Measurements from ENCODE around the gene MELTF. TPM values are rescaled to one million over a fixed set of nuclear protein-coding genes. Genes with fewer than 3 reads are reported as not detected.

The MELTF gene
- total and polyA plus RNA-seq, 7 experiments from 2014 or later = 0.09 to 7.6 (median 1.8) TPM; not detected in 1

GRCh38 chr3:196954832-196955231 is 74.8 kb downstream of the MELTF start:
- Histone ChIP-seq H3K4me3 (ENCODE audit: low read length) (no peak overlapping the region), H3K4me1 (ENCODE audit: control insufficient read depth in 2 of 2, insufficient read depth in 2 of 2, low read length in 2 of 2) (no peaks in the 10 kb centered on the region), H3K27ac (ENCODE audit: low read depth, low read length) (no peak overlapping the region), H3K36me3 (ENCODE audit: control insufficient read depth in 2 of 3, insufficient read depth in 3 of 3, low read length in 3 of 3) (no peaks in the 10 kb centered on the region), H3K27me3 (ENCODE audit: control insufficient read depth in 2 of 2, insufficient read depth in 2 of 2, low read length in 2 of 2) (no peaks in the 10 kb centered on the region), H3K9me3 (ENCODE audit: control insufficient read depth in 2 of 3, low read length in 3 of 3) (no peaks in the 10 kb centered on the region)
- Mint-ChIP-seq H3K9me3 (peaks cover 0 to 1% (median 0%) of the 10 kb centered on the region in 11 donors), H3K4me1 (peaks cover 0 to 4% (median 0%) of the 10 kb centered on the region in 7 donors), H3K4me3 (no peak overlapping the region), H3K27me3 (peaks cover 0 to 17% (median 0%) of the 10 kb centered on the region in 5 donors), H3K36me3 (peaks cover 0 to 4% (median 0%) of the 10 kb centered on the region in 5 donors), H3K27ac (no peak overlapping the region)
- DNase-seq (no peak), ATAC-seq (no peak)
- ChIA-PET CTCF (no interaction called here), POLR2A (interaction anchor here (0.6 kb wide), 1 partner anchor 214 kb away, joined by 3 read pairs; no protein-coding TSS in a partner anchor)
- intact Hi-C loops (cut with micrococcal nuclease) = no loop called here

Other genes starting within 250 kb of the MELTF start
- 10 to 100 TPM; 40.6 to 59.4 (median 43.1) TPM for gene SENP5, start 161.9 kb downstream of the MELTF start, total RNA-seq
- 1 to 10 TPM; 6.8 to 7.5 TPM for gene SENP5, start 161.9 kb downstream of the MELTF start, polyA plus RNA-seq
- 10 to 100 TPM; 42.9 to 77.3 (median 67.5) TPM for gene NCBP2, start 87.3 kb downstream of the MELTF start, total RNA-seq
- gene NCBP2, start 87.3 kb downstream of the MELTF start, polyA plus RNA-seq = 10 to 100 TPM; 74.3 to 96.9 TPM
- 1 to 10 TPM in 2 of 5 experiments, under 1 TPM in 2, not detected in 1; 0.22 to 2.7 (median 1.6) TPM for gene PIGZ, start 61.0 kb downstream of the MELTF start, total RNA-seq
- under 1 TPM; 0.20 to 0.65 TPM for gene PIGZ, start 61.0 kb downstream of the MELTF start, polyA plus RNA-seq